ENCODE data around the gene LRMDA.

GRCh38 chr10:76550806-76551205, 1119.4 kb downstream of the LRMDA start:
- no peak for TF ChIP-seq RAD21 (IDR thresholded peaks at IDR 0.05; ENCODE audit: low read depth)
- no peak for TF ChIP-seq MAX (IDR thresholded peaks at IDR 0.05)
- no peak for TF ChIP-seq YY1 (IDR thresholded peaks at IDR 0.05; ENCODE audit: low read depth)
- TF ChIP-seq EP300 (IDR thresholded peaks at IDR 0.05; ENCODE audit: borderline replicate concordance), result no peak
- no peak for TF ChIP-seq TAF1 (IDR thresholded peaks at IDR 0.05; ENCODE audit: low read depth)
- TF ChIP-seq EGR1 (IDR thresholded peaks at IDR 0.05), result no peak
- TF ChIP-seq REST (IDR thresholded peaks at IDR 0.05; ENCODE audit: low read depth), result no peak
- no peak for TF ChIP-seq FOXM1 (IDR thresholded peaks at IDR 0.05; ENCODE audit: borderline replicate concordance, low read depth)
- no peak for TF ChIP-seq TCF12 (IDR thresholded peaks at IDR 0.05; ENCODE audit: low read depth)

Measured in Ishikawa (cell line).